Panc1 (cell line): Measurements from ENCODE around the gene ATOSA.

Experiments used
- CTCF ChIP-seq: fragments of 450-650 bp; IDR thresholded peaks from 2 replicates; pipeline ENCODE4 v1.5.1; 2017; ENCODE audit warnings: mild to moderate bottlenecking
- POLR2AphosphoS5 ChIP-seq: IDR thresholded peaks from 2 replicates; pipeline ENCODE4 v1.6.1; 2012; ENCODE audit warnings: mild to moderate bottlenecking, low read depth, low read length, moderate library complexity
- REST ChIP-seq, 2 experiments: IDR thresholded peaks; 2 replicates each; pipeline ENCODE4 v1.6.1; 2011 to 2012; ENCODE audit warnings: low read depth in 2 of 2, control low read depth in 1 of 2, low read length in 1 of 2, mild to moderate bottlenecking in 1 of 2, moderate library complexity in 1 of 2; ENCODE audit not compliant: insufficient read depth in 1 of 2
- SIN3A ChIP-seq: IDR thresholded peaks from 2 replicates; pipeline ENCODE4 v1.6.1; 2012; ENCODE audit warnings: low read depth, mild to moderate bottlenecking, low read length, moderate library complexity, borderline replicate concordance; ENCODE audit not compliant: insufficient read depth
- TCF7L2 ChIP-seq: IDR thresholded peaks from 2 replicates; pipeline ENCODE4 v1.6.1; 2011; ENCODE audit warnings: mild to moderate bottlenecking, low read depth, low read length, inconsistent platforms

GRCh38 chr15:52652286-52652685, 26.9 kb downstream of the ATOSA start:
- TF ChIP-seq SIN3A, result no peak
- no peak for TF ChIP-seq POLR2AphosphoS5
- TF ChIP-seq CTCF, result no peak
- no peak for TF ChIP-seq REST (IDR thresholded peaks at IDR 0.05; ENCODE audit: insufficient read depth in 1 of 2, low read depth in 2 of 2, low read length in 1 of 2)
- TF ChIP-seq TCF7L2, result no peak
